Neural cell (in vitro differentiated cells): Measurements from ENCODE around the gene BLOC1S1. TPM values are rescaled to one million over a fixed set of nuclear protein-coding genes. Genes with fewer than 3 reads are reported as not detected.

ENCODE experiments used
- H2AFZ ChIP-seq: fragments of 200-600, 300-800 bp; sonication (generic), shearing (Covaris generic); 2 replicates; pipeline ENCODE4 v1.6.0; 2014; ENCODE audit warnings: low read depth, mild to moderate bottlenecking, antibody characterized with exemption, low read length, moderate library complexity
- H3F3A ChIP-seq: fragments of 200-600 bp; shearing (Covaris generic); 2 replicates; pipeline ENCODE4 v1.6.1; 2016; ENCODE audit warnings: mild to moderate bottlenecking, moderate library complexity, mixed read lengths, antibody characterized with exemption, low read length; ENCODE audit not compliant: insufficient read depth, poor library complexity, severe bottlenecking
- H3K27ac ChIP-seq: fragments of 200-600, 300-800 bp; sonication (generic), shearing (Covaris generic); 2 replicates; pipeline ENCODE4 v1.5.1; 2014; ENCODE audit warnings: mild to moderate bottlenecking, low read length, moderate library complexity
- H3K27me3 ChIP-seq: fragments of 300-800, 200-600 bp; sonication (generic), shearing (Covaris generic); 2 replicates; pipeline ENCODE4 v1.6.0; 2014; ENCODE audit warnings: mild to moderate bottlenecking, low read depth, low read length, moderate library complexity; ENCODE audit not compliant: insufficient read depth
- H3K36me3 ChIP-seq: fragments of 300-800, 200-600 bp; sonication (generic), shearing (Covaris generic); 2 replicates; pipeline ENCODE4 v1.5.1; 2014; ENCODE audit warnings: mild to moderate bottlenecking, antibody characterized with exemption, low read length, moderate library complexity; ENCODE audit not compliant: insufficient read depth
- H3K4me2 ChIP-seq: fragments of 300-800, 200-600 bp; sonication (generic), shearing (Covaris generic); 2 replicates; pipeline ENCODE4 v1.6.0; 2014; ENCODE audit warnings: mild to moderate bottlenecking, low read length
- H3K4me3 ChIP-seq: fragments of 300-800, 200-600 bp; sonication (generic), shearing (Covaris generic); 2 replicates; pipeline ENCODE4 v1.5.1; 2014; ENCODE audit warnings: mild to moderate bottlenecking, low read length, moderate library complexity
- H3K79me2 ChIP-seq: fragments of 200-600 bp; shearing (Covaris generic); replicated peaks from 2 replicates; pipeline ENCODE4 v1.6.0; 2014; ENCODE audit warnings: mild to moderate bottlenecking, low read length, moderate library complexity; ENCODE audit not compliant: insufficient read depth
- H3K9ac ChIP-seq: fragments of 300-800, 200-600 bp; sonication (generic), shearing (Covaris generic); 2 replicates; pipeline ENCODE4 v1.6.1; 2016; ENCODE audit warnings: mild to moderate bottlenecking, low read length, mixed read lengths
- H3K9me2 ChIP-seq: fragments of 200-600 bp; shearing (Covaris generic); 2 replicates; pipeline ENCODE4 v1.6.1; 2016; ENCODE audit warnings: mild to moderate bottlenecking, low read length, mixed read lengths; ENCODE audit not compliant: insufficient read depth
- H3K9me3 ChIP-seq: fragments of 200-600, 300-800 bp; sonication (generic), shearing (Covaris generic); 2 replicates; pipeline ENCODE4 v1.6.1; 2016; ENCODE audit warnings: mild to moderate bottlenecking, mixed run types, low read length, moderate library complexity, mixed read lengths
- H4K20me1 ChIP-seq: fragments of 200-600 bp; shearing (Covaris generic); 2 replicates; pipeline ENCODE4 v1.6.1; 2016; ENCODE audit warnings: mild to moderate bottlenecking, mixed run types; ENCODE audit not compliant: insufficient read depth
- EP300 ChIP-seq: fragments of 450-650 bp; conservative IDR thresholded peaks from 2 replicates; pipeline ENCODE4 v1.6.1; 2014; ENCODE audit warnings: antibody characterized with exemption, mild to moderate bottlenecking, moderate library complexity; ENCODE audit not compliant: poor library complexity, severe bottlenecking
- EZH2 ChIP-seq: fragments of 200-600, 300-800 bp; shearing (Covaris generic), sonication (generic); IDR thresholded peaks from 2 replicates; pipeline ENCODE4 v1.6.1; 2014; ENCODE audit warnings: antibody characterized with exemption, low read length, borderline replicate concordance, mild to moderate bottlenecking; ENCODE audit not compliant: insufficient read depth, poor library complexity, severe bottlenecking
- MXI1 ChIP-seq: fragments of 450-650 bp; conservative IDR thresholded peaks from 2 replicates; pipeline ENCODE4 v1.6.1; 2014; ENCODE audit warnings: antibody characterized with exemption, mild to moderate bottlenecking; ENCODE audit not compliant: poor library complexity, severe bottlenecking
- POLR2AphosphoS5 ChIP-seq: IDR thresholded peaks from 2 replicates; pipeline ENCODE4 v1.6.1; 2012
- RAD21 ChIP-seq: fragments of 450-650 bp; conservative IDR thresholded peaks from 2 replicates; pipeline ENCODE4 v1.6.1; 2014; ENCODE audit warnings: antibody characterized with exemption, mild to moderate bottlenecking, moderate library complexity
- REST ChIP-seq: IDR thresholded peaks from 2 replicates; pipeline ENCODE4 v1.6.1; 2012; ENCODE audit warnings: borderline replicate concordance
- SMC3 ChIP-seq: fragments of 450-650 bp; conservative IDR thresholded peaks from 2 replicates; pipeline ENCODE4 v1.6.1; 2014; ENCODE audit warnings: antibody characterized with exemption, mild to moderate bottlenecking, moderate library complexity; ENCODE audit not compliant: poor library complexity
- TAF1 ChIP-seq: IDR thresholded peaks from 2 replicates; pipeline ENCODE4 v1.6.1; 2012; ENCODE audit warnings: low read depth
- polyA plus RNA-seq: library from polyadenylated mRNA; depleted of rRNA; stranded (reverse); fragments of >200 nt; gene quantifications from 2 replicates; pipeline ENCODE4 v1.2.3, GENCODE V29; 2014
- TF ChIP-seq, protein P1 (sequence below): fragments of 450-650 bp; IDR thresholded peaks from 2 replicates; pipeline ENCODE4 v1.5.1; 2014; ENCODE audit warnings: antibody characterized with exemption, mild to moderate bottlenecking, moderate library complexity; ENCODE audit not compliant: poor library complexity, severe bottlenecking

BLOC1S1 gene
- polyA plus RNA-seq, 1 donor from 2014 or later: 217 TPM

- Histone ChIP-seq H3K4me2 (no peak overlapping the region), H3K79me2 (no peaks in the 10 kb centered on the region), H3K4me3 (no peak overlapping the region), H3K27ac (no peak overlapping the region), H3K9ac (no peak overlapping the region), H3K9me3 (no peaks in the 10 kb centered on the region), H3F3A (no peaks in the 10 kb centered on the region), H3K36me3 (no peaks in the 10 kb centered on the region), H3K9me2 (no peaks in the 10 kb centered on the region), H2AFZ (no peak overlapping the region), H3K27me3 (no peaks in the 10 kb centered on the region), H4K20me1 (no peaks in the 10 kb centered on the region)
- TF ChIP-seq SMC3 (no peak), EZH2 (no peak), EP300 (no peak), TAF1 (no peak)
These were observed 22.3 kb upstream of the BLOC1S1 start for GRCh38 chr12:55693323-55694187.

DNA sequence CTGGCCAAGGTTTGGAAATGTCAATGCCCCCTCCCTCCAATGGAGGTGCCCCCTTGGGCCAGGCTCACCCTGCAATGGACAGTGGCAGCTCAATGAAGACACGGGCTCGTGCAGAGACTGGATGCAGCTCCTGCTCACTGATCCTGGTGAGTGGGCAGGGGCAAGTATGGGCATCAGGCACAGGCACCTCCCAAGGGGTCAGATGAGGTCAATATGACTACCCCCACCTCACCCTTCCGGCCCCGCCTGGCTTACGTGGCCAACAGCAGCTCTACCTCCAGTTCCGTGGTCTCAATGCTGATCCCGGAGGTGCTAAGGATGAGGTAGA is 21.7 kb upstream of the BLOC1S1 start:
- Histone ChIP-seq H3K27me3 (no peaks in the 10 kb centered on the region), H3K9me2 (no peaks in the 10 kb centered on the region), H3K9me3 (no peaks in the 10 kb centered on the region), H3K36me3 (no peaks in the 10 kb centered on the region), H3K79me2 (no peaks in the 10 kb centered on the region), H3F3A (no peaks in the 10 kb centered on the region), H3K4me3 (no peak overlapping the region), H2AFZ (no peak overlapping the region), H3K4me2 (no peak overlapping the region), H3K27ac (no peak overlapping the region), H4K20me1 (no peaks in the 10 kb centered on the region), H3K9ac (no peak overlapping the region)
- no peak for TF ChIP-seq TAF1
- no peak for TF ChIP-seq SMC3
- no peak for TF ChIP-seq RAD21
- TF ChIP-seq, protein P1, sequence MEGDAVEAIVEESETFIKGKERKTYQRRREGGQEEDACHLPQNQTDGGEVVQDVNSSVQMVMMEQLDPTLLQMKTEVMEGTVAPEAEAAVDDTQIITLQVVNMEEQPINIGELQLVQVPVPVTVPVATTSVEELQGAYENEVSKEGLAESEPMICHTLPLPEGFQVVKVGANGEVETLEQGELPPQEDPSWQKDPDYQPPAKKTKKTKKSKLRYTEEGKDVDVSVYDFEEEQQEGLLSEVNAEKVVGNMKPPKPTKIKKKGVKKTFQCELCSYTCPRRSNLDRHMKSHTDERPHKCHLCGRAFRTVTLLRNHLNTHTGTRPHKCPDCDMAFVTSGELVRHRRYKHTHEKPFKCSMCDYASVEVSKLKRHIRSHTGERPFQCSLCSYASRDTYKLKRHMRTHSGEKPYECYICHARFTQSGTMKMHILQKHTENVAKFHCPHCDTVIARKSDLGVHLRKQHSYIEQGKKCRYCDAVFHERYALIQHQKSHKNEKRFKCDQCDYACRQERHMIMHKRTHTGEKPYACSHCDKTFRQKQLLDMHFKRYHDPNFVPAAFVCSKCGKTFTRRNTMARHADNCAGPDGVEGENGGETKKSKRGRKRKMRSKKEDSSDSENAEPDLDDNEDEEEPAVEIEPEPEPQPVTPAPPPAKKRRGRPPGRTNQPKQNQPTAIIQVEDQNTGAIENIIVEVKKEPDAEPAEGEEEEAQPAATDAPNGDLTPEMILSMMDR: no peak
- no peak for TF ChIP-seq EP300
- TF ChIP-seq REST: no peak
- no peak for TF ChIP-seq POLR2AphosphoS5
- TF ChIP-seq EZH2: no peak
- no peak for TF ChIP-seq MXI1
